Mammary epithelial cell (primary cell): ENCODE measurements around the gene AIG1.

ENCODE experiments used
- CTCF ChIP-seq, 2 donors: IDR thresholded peaks in 1 of 2; conservative IDR thresholded peaks in 1 of 2; 2 replicates each; pipeline ENCODE4 v1.5.1; 2011 to 2012; ENCODE audit warnings: inconsistent platforms in 2 of 2, low read length in 2 of 2, mild to moderate bottlenecking in 2 of 2, control low read depth in 1 of 2, low read depth in 1 of 2; ENCODE audit not compliant: insufficient read depth in 1 of 2; ENCODE audit errors: extremely low read depth in 1 of 2
- EZH2 ChIP-seq: IDR thresholded peaks from 2 replicates; pipeline ENCODE4 v1.6.1; 2012; ENCODE audit warnings: low read length, inconsistent platforms, borderline replicate concordance

GRCh38 chr6:143279385-143279784 is 218.7 kb downstream of the AIG1 start:
- TF ChIP-seq CTCF (conservative IDR thresholded peaks at IDR 0.05 in 1 of 2, IDR thresholded peaks at IDR 0.05 in 1 of 2; ENCODE audit: extremely low read depth in 1 of 2, insufficient read depth in 1 of 2, low read depth in 1 of 2, low read length in 2 of 2) (peak; percentile 13 to 25), EZH2 (no peak)
